PC-9 (cell line): ENCODE data around the gene PI4K2A. TPM values are rescaled to one million over a fixed set of nuclear protein-coding genes. Genes with fewer than 3 reads are reported as not detected.

Experiments used
- BruUV-seq: library from RNA; stranded (reverse); fragments of 400-500 nt; replicated peaks from 2 replicates; lab custom pipeline; 2021; lab: Mats Ljungman, UMichigan
- CTCF ChIA-PET: fragments of 300-600 bp; sonication (Branson Sonifier 250); formaldehyde crosslinking; loops from one replicate; lab custom pipeline; 2022; ENCODE audit warnings: antibody characterized with exemption; lab: Charles Lee
- POLR2A ChIA-PET: fragments of 300-600 bp; sonication (Branson Sonifier 250); formaldehyde crosslinking; loops from one replicate; lab custom pipeline; 2022; ENCODE audit warnings: antibody characterized with exemption; ENCODE audit not compliant: unreplicated experiment; lab: Charles Lee
- DNase-seq, 2 experiments: peaks; one replicate each; pipeline versions ENCODE4 v3.0.0 to v3.0.0-alpha.2; 2015 to 2022; ENCODE audit warnings: mixed read lengths in 1 of 2
- H2AFZ ChIP-seq: fragments of 200-600 bp; sonication (generic); 2 replicates; pipeline ENCODE4 v1.8.1; 2017; ENCODE audit warnings: antibody characterized with exemption
- H3F3A ChIP-seq: fragments of 200-600 bp; sonication (generic); 2 replicates; pipeline ENCODE4 v1.8.1; 2017; ENCODE audit warnings: antibody characterized with exemption, mild to moderate bottlenecking, low read depth; ENCODE audit not compliant: insufficient read depth
- H3K27ac ChIP-seq: fragments of 200-600 bp; sonication (generic); 2 replicates; pipeline ENCODE4 v1.6.1; 2016; ENCODE audit warnings: mixed run types
- H3K27me3 ChIP-seq: fragments of 200-600 bp; sonication (generic); 2 replicates; pipeline ENCODE4 v1.6.1; 2016; ENCODE audit warnings: low read depth, mixed run types; ENCODE audit not compliant: insufficient read depth
- H3K36me3 ChIP-seq: fragments of 200-600 bp; sonication (generic); 2 replicates; pipeline ENCODE4 v1.6.1; 2016; ENCODE audit warnings: low read depth, mixed run types
- H3K4me1 ChIP-seq: fragments of 200-600 bp; sonication (generic); replicated peaks from 2 replicates; pipeline ENCODE4 v1.6.1; 2016; ENCODE audit warnings: mixed run types; ENCODE audit not compliant: insufficient read depth
- H3K4me2 ChIP-seq: fragments of 200-600 bp; sonication (generic); 2 replicates; pipeline ENCODE4 v1.6.1; 2017; ENCODE audit warnings: mixed run types
- H3K4me3 ChIP-seq: fragments of 200-600 bp; sonication (generic); 2 replicates; pipeline ENCODE4 v1.6.1; 2016; ENCODE audit warnings: mixed run types
- H3K79me2 ChIP-seq: fragments of 200-600 bp; sonication (generic); 2 replicates; pipeline ENCODE4 v1.6.1; 2017; ENCODE audit warnings: low read depth, mixed run types
- H3K9me2 ChIP-seq: fragments of 200-600 bp; sonication (generic); 2 replicates; pipeline ENCODE4 v1.8.1; 2017; ENCODE audit warnings: mild to moderate bottlenecking; ENCODE audit not compliant: insufficient read depth
- H3K9me3 ChIP-seq: fragments of 200-600 bp; sonication (generic); 2 replicates; pipeline ENCODE4 v1.8.1; 2016; ENCODE audit warnings: low read depth; ENCODE audit not compliant: insufficient read depth
- H4K20me1 ChIP-seq: fragments of 200-600 bp; sonication (generic); 2 replicates; pipeline ENCODE4 v1.8.1; 2017; ENCODE audit not compliant: insufficient read depth
- CTCF ChIP-seq: fragments of 200-600 bp; sonication (generic); conservative IDR thresholded peaks from 2 replicates; pipeline ENCODE4 v1.6.1; 2017; ENCODE audit warnings: mixed run types, antibody characterized with exemption, mild to moderate bottlenecking, moderate library complexity
- EZH2 ChIP-seq: fragments of 200-600 bp; sonication (generic); IDR thresholded peaks from 2 replicates; pipeline ENCODE4 v1.8.0; 2017; ENCODE audit warnings: antibody characterized with exemption, low read depth
- intact Hi-C: fragments of 100-400 bp; cut with micrococcal nuclease; formaldehyde crosslinking; loops from one replicate; pipeline ENCODE4 v1.10.0; 2022; ENCODE audit not compliant: unreplicated experiment
- total RNA-seq: library from RNA; stranded (reverse); gene quantifications from 2 replicates; pipeline ENCODE4 v1.2.3, GENCODE V29; 2021

The PI4K2A gene
- total RNA-seq, 1 experiment from 2014 or later: 20.3 TPM

- POLR2A ChIA-PET: no interaction called here
- Histone ChIP-seq H4K20me1 (no peaks in the 10 kb centered on the region), H3K27me3 (no peaks in the 10 kb centered on the region), H3K9me2 (no peaks in the 10 kb centered on the region), H3K4me2 (no peak overlapping the region), H3K36me3 (peaks cover 8% of the 10 kb centered on the region; the same call in 1 of the 2 replicates), H2AFZ (no peak overlapping the region), H3K27ac (no peak overlapping the region), H3F3A (no peaks in the 10 kb centered on the region), H3K9me3 (no peaks in the 10 kb centered on the region), H3K4me1 (no peaks in the 10 kb centered on the region), H3K4me3 (no peak overlapping the region), H3K79me2 (no peaks in the 10 kb centered on the region)
- DNase-seq: no peak
- CTCF ChIA-PET: no interaction called here
- intact Hi-C loops: no loop called here
- BruUV-seq: no TSS peak
- TF ChIP-seq CTCF (no peak), EZH2 (no peak)
Observed at GRCh38 chr10:97659589-97659988, 19.1 kb downstream of the PI4K2A start.

- Histone ChIP-seq H4K20me1 (no peaks in the 10 kb centered on the region), H2AFZ (no peak overlapping the region), H3F3A (no peaks in the 10 kb centered on the region), H3K27ac (no peak overlapping the region), H3K4me2 (no peak overlapping the region), H3K9me2 (no peaks in the 10 kb centered on the region), H3K27me3 (no peaks in the 10 kb centered on the region), H3K4me3 (no peak overlapping the region), H3K36me3 (no peaks in the 10 kb centered on the region), H3K4me1 (no peaks in the 10 kb centered on the region), H3K9me3 (no peaks in the 10 kb centered on the region), H3K79me2 (no peaks in the 10 kb centered on the region)
- no peak for DNase-seq
- CTCF ChIA-PET: no interaction called here
- TF ChIP-seq CTCF (no peak), EZH2 (no peak)
- POLR2A ChIA-PET: no interaction called here
- intact Hi-C loops: no loop called here
- no TSS peak for BruUV-seq
Observed at GRCh38 chr10:97664282-97664850, 23.9 kb downstream of the PI4K2A start.

- Histone ChIP-seq H3K79me2 (no peaks in the 10 kb centered on the region), H3K4me2 (no peak overlapping the region), H3K36me3 (no peaks in the 10 kb centered on the region), H2AFZ (no peak overlapping the region), H3K4me1 (no peaks in the 10 kb centered on the region), H3F3A (no peaks in the 10 kb centered on the region), H3K9me2 (no peaks in the 10 kb centered on the region), H3K9me3 (no peaks in the 10 kb centered on the region), H3K27me3 (no peaks in the 10 kb centered on the region), H4K20me1 (no peaks in the 10 kb centered on the region), H3K27ac (no peak overlapping the region), H3K4me3 (no peak overlapping the region)
- ChIA-PET CTCF (no interaction called here), POLR2A (no interaction called here)
- intact Hi-C loops: no loop called here
- no TSS peak for BruUV-seq
- DNase-seq: no peak
- TF ChIP-seq CTCF: no peak
- TF ChIP-seq EZH2: no peak
Observed at GRCh38 chr10:97666992-97667391, 26.5 kb downstream of the PI4K2A start.
